SK-N-SH (cell line): Measurements from ENCODE around the gene MBD6. TPM values are rescaled to one million over a fixed set of nuclear protein-coding genes. Genes with fewer than 3 reads are reported as not detected.
A peak's percentile ranks its signal among the peaks of the same experiment; 100 is the strongest.

Source experiments
- CTCF ChIA-PET: fragments of 300-600, 350-600 bp; formaldehyde crosslinking; extraction: SDS; loops from one replicate; lab custom pipeline; 2021; lab: Yijun Ruan, JAX
- POLR2A ChIA-PET: fragments of 350-600 bp; sonication (Branson Sonifier 250); formaldehyde crosslinking; extraction: SDS; loops from one replicate; lab custom pipeline; 2020; ENCODE audit warnings: antibody characterized with exemption, inconsistent platforms; lab: Yijun Ruan, JAX
- DNase-seq: peaks from one replicate; pipeline ENCODE4 v3.0.0; 2012
- H2AFZ ChIP-seq: fragments of 200-600 bp; sonication (generic); 2 replicates; pipeline ENCODE4 v1.8.1; 2016; ENCODE audit warnings: antibody characterized with exemption, mild to moderate bottlenecking, low read depth
- H3F3A ChIP-seq: fragments of 200-600 bp; sonication (generic); replicated peaks from 2 replicates; pipeline ENCODE3; 2016; ENCODE audit warnings: antibody characterized with exemption, mild to moderate bottlenecking; ENCODE audit not compliant: insufficient read depth
- H3K27ac ChIP-seq, 2 experiments: fragments of 200-500 bp in 1 of 2; fragments of 200-600 bp in 1 of 2; sonication (Bioruptor generic) in 1 of 2; sonication (generic), shearing (Covaris generic) in 1 of 2; 2 replicates each; pipeline versions ENCODE4 v1.5.1 to v1.6.1; 2014 to 2016; ENCODE audit warnings: low read depth in 2 of 2, inconsistent platforms in 1 of 2, low read length in 1 of 2, mild to moderate bottlenecking in 1 of 2, mixed read lengths in 1 of 2
- H3K27me3 ChIP-seq: fragments of 200-600 bp; sonication (generic), shearing (Covaris generic); 2 replicates; pipeline ENCODE4 v1.6.1; 2016; ENCODE audit warnings: mixed run types; ENCODE audit not compliant: insufficient read depth
- H3K36me3 ChIP-seq, 2 experiments: fragments of 200-500 bp in 1 of 2; fragments of 200-600 bp in 1 of 2; sonication (Bioruptor generic) in 1 of 2; sonication (generic) in 1 of 2; replicated peaks in 1 of 2; 2 replicates each; pipeline versions ENCODE3 to v1.5.1; 2014 to 2016; ENCODE audit warnings: low read length in 1 of 2, mild to moderate bottlenecking in 1 of 2; ENCODE audit not compliant: insufficient read depth in 2 of 2, control insufficient read depth in 1 of 2
- H3K4me1 ChIP-seq, 2 experiments: fragments of 200-500 bp in 1 of 2; fragments of 200-600 bp in 1 of 2; sonication (Bioruptor generic) in 1 of 2; sonication (generic), shearing (Covaris generic) in 1 of 2; 2 replicates each; pipeline versions ENCODE4 v1.5.1 to v1.6.1; 2014 to 2016; ENCODE audit warnings: low read depth in 1 of 2, low read length in 1 of 2, mixed run types in 1 of 2; ENCODE audit not compliant: insufficient read depth in 2 of 2, control insufficient read depth in 1 of 2
- H3K4me2 ChIP-seq: fragments of 200-600 bp; sonication (generic), shearing (Covaris generic); 2 replicates; pipeline ENCODE4 v1.6.1; 2017; ENCODE audit warnings: mixed run types
- H3K4me3 ChIP-seq, 2 experiments: fragments of 200-500 bp in 1 of 2; fragments of 200-600 bp in 1 of 2; sonication (Bioruptor generic) in 1 of 2; sonication (generic), shearing (Covaris generic) in 1 of 2; 2 replicates each; pipeline versions ENCODE4 v1.5.1 to v1.8.1; 2014 to 2016; ENCODE audit warnings: low read depth in 2 of 2, inconsistent platforms in 1 of 2, low read length in 1 of 2, mild to moderate bottlenecking in 1 of 2, mixed read lengths in 1 of 2, moderate library complexity in 1 of 2
- H3K79me2 ChIP-seq: fragments of 200-600 bp; sonication (generic); 2 replicates; pipeline ENCODE4 v1.8.1; 2017; ENCODE audit warnings: mild to moderate bottlenecking; ENCODE audit not compliant: insufficient read depth
- H3K9ac ChIP-seq: fragments of 200-600 bp; sonication (generic); 2 replicates; pipeline ENCODE4 v1.6.1; 2017; ENCODE audit warnings: mixed run types
- H3K9me2 ChIP-seq: fragments of 200-600 bp; sonication (generic); 2 replicates; pipeline ENCODE4 v1.6.1; 2017; ENCODE audit warnings: mixed run types
- H3K9me3 ChIP-seq: fragments of 200-600 bp; sonication (generic); 2 replicates; pipeline ENCODE4 v1.6.1; 2017; ENCODE audit warnings: mixed run types, mild to moderate bottlenecking, moderate library complexity
- H4K20me1 ChIP-seq: fragments of 200-600 bp; sonication (generic); 2 replicates; pipeline ENCODE4 v1.6.1; 2017; ENCODE audit warnings: mild to moderate bottlenecking, mixed run types; ENCODE audit not compliant: insufficient read depth
- CHD2 ChIP-seq: fragments of 150-350 bp; IDR thresholded peaks from 2 replicates; pipeline ENCODE4 v1.6.1; 2018; ENCODE audit warnings: low read length; ENCODE audit not compliant: partially characterized antibody
- CTCF ChIP-seq: fragments of 200-600 bp; sonication (generic); IDR thresholded peaks from 2 replicates; pipeline ENCODE4 v1.6.1; 2017; ENCODE audit warnings: antibody characterized with exemption, mild to moderate bottlenecking, moderate library complexity
- EP300 ChIP-seq, 2 experiments: IDR thresholded peaks; 2 replicates each; pipeline versions ENCODE4 v1.4.0 to v1.6.1; 2012; ENCODE audit warnings: borderline replicate concordance in 1 of 2, low read depth in 1 of 2, low read length in 1 of 2
- EZH2phosphoT487 ChIP-seq: fragments of 200-600 bp; sonication (generic); IDR thresholded peaks from 2 replicates; pipeline ENCODE4 v1.6.1; 2017; ENCODE audit warnings: low read depth, mixed run types, mild to moderate bottlenecking, antibody characterized with exemption, moderate library complexity, borderline replicate concordance
- FOSL2 ChIP-seq: IDR thresholded peaks from 2 replicates; pipeline ENCODE4 v1.4.0; 2012; ENCODE audit warnings: low read depth, mild to moderate bottlenecking, moderate library complexity, borderline replicate concordance
- GABPA ChIP-seq: IDR thresholded peaks from 2 replicates; pipeline ENCODE4 v1.4.0; 2012; ENCODE audit warnings: low read depth, mild to moderate bottlenecking
- GATA2 ChIP-seq: sonication (generic); formaldehyde crosslinking; IDR thresholded peaks from 2 replicates; pipeline ENCODE4 v1.5.0; 2020; ENCODE audit warnings: mild to moderate bottlenecking, missing genetic modification reagents
- IRF3 ChIP-seq: fragments of 150-350 bp; IDR thresholded peaks from 2 replicates; pipeline ENCODE4 v1.6.1; 2016; ENCODE audit warnings: mild to moderate bottlenecking, low read depth, low read length
- JUND ChIP-seq: IDR thresholded peaks from 2 replicates; pipeline ENCODE4 v1.4.0; 2012
- MAX ChIP-seq: IDR thresholded peaks from 2 replicates; pipeline ENCODE4 v1.4.0; 2012; ENCODE audit warnings: low read depth
- MXI1 ChIP-seq: IDR thresholded peaks from 2 replicates; pipeline ENCODE4 v1.6.1; 2012; ENCODE audit warnings: mild to moderate bottlenecking, low read depth, low read length, improper control_type of control experiment
- NFIC ChIP-seq: IDR thresholded peaks from 2 replicates; pipeline ENCODE4 v1.4.0; 2012; ENCODE audit warnings: borderline replicate concordance
- NRF1 ChIP-seq: IDR thresholded peaks from 2 replicates; pipeline ENCODE4 v1.6.1; 2012; ENCODE audit warnings: low read depth, mild to moderate bottlenecking, low read length
- PBX3 ChIP-seq: IDR thresholded peaks from 2 replicates; pipeline ENCODE4; 2012
- RFX5 ChIP-seq: IDR thresholded peaks from 2 replicates; pipeline ENCODE4 v1.6.1; 2012; ENCODE audit warnings: mild to moderate bottlenecking, improper control_type of control experiment, low read length
- SIN3A ChIP-seq: IDR thresholded peaks from 2 replicates; pipeline ENCODE4 v1.6.1; 2012; ENCODE audit warnings: low read depth, mild to moderate bottlenecking, low read length, moderate library complexity, borderline replicate concordance
- TCF12 ChIP-seq: IDR thresholded peaks from 2 replicates; pipeline ENCODE4 v1.4.0; 2012
- WGBS: methylation state at CpG from one replicate; pipeline ENCODE4 v1.1.6; 2017; ENCODE audit warnings: low lambda C conversion rate; 5-methylcytosine and 5-hydroxymethylcytosine counted together
- polyA plus RNA-seq, 3 experiments: library from polyadenylated mRNA; depleted of rRNA; stranded (reverse); fragments of >200 nt; gene quantifications; 2 replicates each; pipeline ENCODE4 v1.2.3, GENCODE V29; 2012
- TF ChIP-seq, protein P1 (sequence below): IDR thresholded peaks from 2 replicates; pipeline ENCODE4 v1.4.0; 2012; ENCODE audit warnings: low read depth, borderline replicate concordance
- TF ChIP-seq, protein P2 (sequence below): IDR thresholded peaks from 2 replicates; pipeline ENCODE4 v1.4.0; 2012; ENCODE audit warnings: low read depth, borderline replicate concordance

The MBD6 gene
- polyA plus RNA-seq, 1 of the 3 experiments (the other 2 are of a cell fraction): 8.6 TPM

DNA sequence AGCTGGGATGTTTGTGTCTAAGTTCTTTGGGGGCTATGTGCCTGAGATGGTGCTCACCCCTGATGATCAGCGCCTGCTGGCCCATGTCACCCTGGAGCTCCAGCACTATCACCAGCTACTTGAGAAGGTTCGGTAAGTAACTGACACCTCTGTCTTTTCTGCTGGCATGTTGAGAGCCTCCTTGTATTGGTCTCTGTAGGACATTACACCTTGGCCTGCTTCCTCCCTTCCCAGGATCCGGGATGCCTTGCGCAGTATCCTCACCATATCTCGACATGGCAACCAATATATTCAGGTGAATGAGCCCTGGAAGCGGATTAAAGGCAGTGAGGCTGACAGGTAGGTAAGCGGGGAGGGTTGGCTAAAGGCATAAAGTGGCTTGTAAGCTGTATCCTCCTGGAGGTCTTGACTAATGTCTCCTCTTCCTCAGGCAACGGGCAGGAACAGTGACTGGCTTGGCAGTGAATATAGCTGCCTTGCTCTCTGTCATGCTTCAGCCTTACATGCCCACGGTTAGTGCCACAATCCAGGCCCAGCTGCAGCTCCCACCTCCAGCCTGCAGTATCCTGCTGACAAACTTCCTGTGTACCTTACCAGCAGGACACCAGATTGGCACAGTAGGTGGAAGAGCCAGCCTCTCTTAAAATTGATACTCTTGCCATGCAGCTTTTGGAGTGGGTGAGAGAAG is 7.8 kb upstream of the MBD6 start:
- CTCF ChIA-PET: interaction anchor here (0.5 to 2.1 kb wide), 6 partner anchors 14 to 426 kb away, joined by 3 to 5 read pairs (median 4); partner anchors contain the start of genes GLI1 and NAB2
- Histone ChIP-seq H2AFZ (no peak overlapping the region), H3K27me3 (no peaks in the 10 kb centered on the region), H3F3A (peaks cover 54% of the 10 kb centered on the region), H3K4me1 (peaks cover 11 to 21% of the 10 kb centered on the region in 2 experiments), H3K9ac (no peak overlapping the region), H3K79me2 (peaks cover 33% of the 10 kb centered on the region), H4K20me1 (peaks cover 40% of the 10 kb centered on the region), H3K4me2 (no peak overlapping the region), H3K9me2 (no peaks in the 10 kb centered on the region), H3K27ac (peak overlapping the region in 1 of 2 experiments; percentile 29; a peak in 1 of 4 replicates), H3K36me3 (peaks cover 61 to 62% of the 10 kb centered on the region in 2 experiments), H3K4me3 (no peak overlapping the region), H3K9me3 (no peaks in the 10 kb centered on the region)
- 91% methylated on average over 8 of the region's 9 CpGs for WGBS
- DNase-seq: no peak
- TF ChIP-seq TCF12 (no peak), NFIC (no peak), CTCF (no peak), RFX5 (no peak), GABPA (no peak), NRF1 (no peak), GATA2 (CRISPR knock-in tag) (no peak), PBX3 (no peak), JUND (no peak), EZH2phosphoT487 (no peak), IRF3 (no peak), SIN3A (no peak), MXI1 (no peak), FOSL2 (no peak), EP300 (IDR thresholded peaks at IDR 0.05; ENCODE audit: borderline replicate concordance in 1 of 2, low read depth in 1 of 2, low read length in 1 of 2) (no peak), CHD2 (no peak), MAX (no peak)
- TF ChIP-seq, protein P1, sequence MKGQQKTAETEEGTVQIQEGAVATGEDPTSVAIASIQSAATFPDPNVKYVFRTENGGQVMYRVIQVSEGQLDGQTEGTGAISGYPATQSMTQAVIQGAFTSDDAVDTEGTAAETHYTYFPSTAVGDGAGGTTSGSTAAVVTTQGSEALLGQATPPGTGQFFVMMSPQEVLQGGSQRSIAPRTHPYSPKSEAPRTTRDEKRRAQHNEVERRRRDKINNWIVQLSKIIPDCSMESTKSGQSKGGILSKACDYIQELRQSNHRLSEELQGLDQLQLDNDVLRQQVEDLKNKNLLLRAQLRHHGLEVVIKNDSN: no peak
- TF ChIP-seq, protein P2, sequence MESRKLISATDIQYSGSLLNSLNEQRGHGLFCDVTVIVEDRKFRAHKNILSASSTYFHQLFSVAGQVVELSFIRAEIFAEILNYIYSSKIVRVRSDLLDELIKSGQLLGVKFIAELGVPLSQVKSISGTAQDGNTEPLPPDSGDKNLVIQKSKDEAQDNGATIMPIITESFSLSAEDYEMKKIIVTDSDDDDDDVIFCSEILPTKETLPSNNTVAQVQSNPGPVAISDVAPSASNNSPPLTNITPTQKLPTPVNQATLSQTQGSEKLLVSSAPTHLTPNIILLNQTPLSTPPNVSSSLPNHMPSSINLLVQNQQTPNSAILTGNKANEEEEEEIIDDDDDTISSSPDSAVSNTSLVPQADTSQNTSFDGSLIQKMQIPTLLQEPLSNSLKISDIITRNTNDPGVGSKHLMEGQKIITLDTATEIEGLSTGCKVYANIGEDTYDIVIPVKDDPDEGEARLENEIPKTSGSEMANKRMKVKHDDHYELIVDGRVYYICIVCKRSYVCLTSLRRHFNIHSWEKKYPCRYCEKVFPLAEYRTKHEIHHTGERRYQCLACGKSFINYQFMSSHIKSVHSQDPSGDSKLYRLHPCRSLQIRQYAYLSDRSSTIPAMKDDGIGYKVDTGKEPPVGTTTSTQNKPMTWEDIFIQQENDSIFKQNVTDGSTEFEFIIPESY: no peak
- POLR2A ChIA-PET: interaction anchor here (1.3 to 2.2 kb wide), 4 partner anchors 10 to 32 kb away, joined by 3 to 8 read pairs (median 5); no protein-coding TSS in a partner anchor
